Mammary epithelial cell (primary cell): ENCODE measurements around the gene RBM15.

ENCODE experiments used
- CTCF ChIP-seq, 2 donors: IDR thresholded peaks in 1 of 2; conservative IDR thresholded peaks in 1 of 2; 2 replicates each; pipeline ENCODE4 v1.5.1; 2011 to 2012; ENCODE audit warnings: inconsistent platforms in 2 of 2, low read length in 2 of 2, mild to moderate bottlenecking in 2 of 2, control low read depth in 1 of 2, low read depth in 1 of 2; ENCODE audit not compliant: insufficient read depth in 1 of 2; ENCODE audit errors: extremely low read depth in 1 of 2
- EZH2 ChIP-seq: IDR thresholded peaks from 2 replicates; pipeline ENCODE4 v1.6.1; 2012; ENCODE audit warnings: low read length, inconsistent platforms, borderline replicate concordance

- no peak for TF ChIP-seq EZH2
- no peak for TF ChIP-seq CTCF (conservative IDR thresholded peaks at IDR 0.05 in 1 of 2, IDR thresholded peaks at IDR 0.05 in 1 of 2; ENCODE audit: extremely low read depth in 1 of 2, insufficient read depth in 1 of 2, low read depth in 1 of 2, low read length in 2 of 2)
Observed at GRCh38 chr1:110341146-110341871, 2.1 kb downstream of the RBM15 start.
